GM19463 (cell line): ENCODE measurements around the gene IL23R.

Experiments
- ATAC-seq: cut with Tn5 transposase; IDR thresholded peaks from one replicate; pipeline ENCODE4 v1.9.1; 2021; ENCODE audit warnings: mild to moderate bottlenecking, moderate library complexity; ENCODE audit not compliant: unreplicated experiment

The IL23R gene

DNA sequence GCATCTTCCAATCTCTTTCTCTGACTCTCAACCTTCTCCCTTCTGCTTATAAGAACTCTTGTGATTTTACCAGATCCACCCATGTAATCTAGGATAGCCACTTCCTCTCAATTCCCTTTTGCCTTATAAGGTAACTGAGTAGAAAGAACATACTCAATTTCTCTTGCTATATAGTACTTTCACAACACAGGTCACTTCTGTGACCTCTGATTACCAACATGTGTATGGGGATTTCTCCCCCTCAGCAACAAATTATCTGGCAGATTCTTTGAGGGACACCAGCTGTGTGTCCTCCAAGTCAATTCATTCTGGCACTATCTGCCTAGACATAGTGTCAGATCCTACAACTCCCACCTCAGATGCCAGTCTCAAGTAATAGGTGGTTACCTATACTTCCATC is 62.5 kb downstream of the IL23R start:
- no peak for ATAC-seq

DNA sequence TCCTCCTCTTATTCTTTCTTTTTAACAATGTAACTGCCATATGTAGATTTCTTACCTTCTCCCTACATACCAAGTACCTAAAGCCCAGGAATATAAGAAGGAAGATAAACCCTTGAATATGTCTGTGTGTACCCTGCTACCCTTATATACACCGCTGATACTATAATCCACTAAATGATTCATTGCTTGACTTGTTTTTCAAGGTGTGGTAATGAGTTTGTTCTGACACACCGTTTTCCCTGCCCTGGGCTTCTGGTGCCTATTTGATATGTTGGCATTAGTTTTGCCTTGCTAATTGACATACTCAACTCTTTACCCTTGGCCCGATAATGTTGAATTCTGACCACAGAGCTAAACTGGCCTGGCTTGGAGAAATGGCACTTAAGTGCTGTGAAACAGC is 64.3 kb downstream of the IL23R start:
- ATAC-seq, result no peak

DNA sequence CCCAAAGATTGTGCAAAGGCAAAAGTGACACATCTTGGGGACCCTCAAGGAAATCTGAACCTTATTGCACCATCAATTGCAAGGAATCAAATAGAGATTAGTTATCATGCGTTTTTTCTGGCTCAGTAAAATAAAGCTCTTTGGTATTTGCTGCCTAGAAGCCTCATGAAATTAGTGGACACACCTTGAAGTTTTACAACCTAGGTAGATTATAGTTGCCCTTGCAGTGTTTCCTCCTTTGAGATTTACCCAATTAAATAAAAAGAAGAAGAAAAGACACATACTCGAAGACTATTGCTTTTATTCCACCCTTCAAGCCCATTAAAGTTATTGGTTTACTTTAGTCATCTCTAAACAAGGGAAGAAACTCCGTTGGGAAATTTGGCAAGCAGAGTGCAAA is 70.0 kb downstream of the IL23R start:
- ATAC-seq, result no peak

DNA sequence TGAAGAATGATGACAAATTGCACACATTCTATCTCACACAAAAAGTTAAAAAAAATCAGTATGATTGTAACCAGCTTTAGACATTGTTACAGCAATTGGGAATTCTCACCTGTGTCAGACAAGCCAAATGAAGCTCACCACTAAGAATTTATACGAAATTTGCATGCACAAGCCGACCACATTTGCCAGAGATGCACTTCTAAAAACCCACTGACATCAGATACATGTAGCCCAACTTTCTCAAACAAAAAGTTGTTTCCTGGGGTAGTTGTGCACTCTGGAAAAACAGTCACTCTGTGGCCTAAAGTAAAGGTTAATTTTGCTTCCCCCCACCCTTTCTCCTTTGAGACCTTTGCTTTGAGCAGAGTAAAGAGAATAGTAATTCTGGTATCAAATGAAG is 73.5 kb downstream of the IL23R start:
- ATAC-seq, result no peak

DNA sequence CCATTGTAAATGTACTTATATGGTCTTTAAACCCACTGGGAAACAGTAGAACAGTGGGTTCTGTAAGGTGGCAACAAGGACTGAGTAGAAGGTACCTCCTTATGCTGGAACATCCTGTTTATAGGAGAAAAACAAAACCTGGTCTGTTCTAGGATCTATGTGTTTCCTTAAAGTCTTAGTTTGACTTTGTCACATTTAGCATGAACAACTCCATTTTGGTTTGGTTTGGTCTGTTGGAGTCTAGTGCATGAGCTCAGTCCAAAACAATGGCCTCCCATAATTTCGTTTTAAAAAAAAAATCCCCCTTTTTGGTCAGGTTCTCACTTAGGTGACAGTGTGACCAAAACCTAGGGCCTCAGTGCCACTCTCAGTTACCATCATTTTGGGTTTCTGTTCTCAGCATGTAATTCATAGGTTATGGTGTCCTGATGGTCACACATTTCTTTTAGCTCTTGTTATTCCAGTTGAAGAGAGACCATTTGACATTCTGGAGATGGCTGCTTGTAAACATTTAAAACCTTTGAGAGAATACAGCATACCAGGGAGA is 75.0 kb downstream of the IL23R start:
- ATAC-seq, result no peak

DNA sequence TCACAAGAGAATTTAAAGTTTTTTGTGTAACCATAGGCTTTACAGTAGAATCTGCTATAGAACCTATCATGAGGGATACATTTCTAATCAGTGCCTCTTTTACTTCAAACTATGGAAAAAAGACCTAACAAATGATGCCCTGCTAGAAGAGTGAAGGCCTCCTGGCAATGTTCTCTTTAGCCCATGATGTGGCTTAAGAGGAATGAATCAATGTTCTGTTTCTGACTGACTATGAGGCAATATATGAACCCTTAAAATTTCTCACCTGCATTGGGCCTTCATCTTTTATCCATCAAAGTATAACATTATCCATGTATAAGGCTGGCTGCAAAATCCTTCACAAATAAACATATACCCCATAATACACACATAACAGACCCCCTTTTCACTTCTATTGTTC is 75.8 kb downstream of the IL23R start:
- ATAC-seq, result no peak

DNA sequence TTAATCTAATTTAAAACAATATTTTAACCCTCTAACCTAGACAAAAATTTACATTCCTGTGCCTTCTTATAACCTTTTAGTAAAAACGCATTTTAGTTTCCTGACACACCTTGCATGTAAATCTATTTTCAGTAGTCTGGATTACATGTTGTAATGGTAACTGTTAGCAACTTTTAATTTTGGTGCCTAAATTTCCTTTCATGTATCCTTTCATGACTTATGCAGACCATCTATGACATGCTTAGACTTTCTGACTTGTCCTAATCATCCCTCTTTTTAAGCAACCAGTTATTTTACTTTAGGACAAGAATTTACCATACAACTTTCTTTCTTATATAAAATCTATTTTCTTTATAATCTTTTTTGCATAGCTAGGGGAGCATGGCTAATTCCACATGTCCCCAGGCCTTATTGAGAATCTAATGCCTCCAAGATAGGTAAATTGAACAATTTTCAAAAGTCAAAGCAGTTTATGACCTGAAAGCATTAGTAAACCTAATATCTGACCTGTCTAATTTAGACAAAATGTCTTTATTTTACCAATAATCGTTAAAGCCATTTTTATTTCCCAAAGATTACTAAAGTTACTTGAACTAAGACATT is 83.9 kb downstream of the IL23R start:
- no peak for ATAC-seq

DNA sequence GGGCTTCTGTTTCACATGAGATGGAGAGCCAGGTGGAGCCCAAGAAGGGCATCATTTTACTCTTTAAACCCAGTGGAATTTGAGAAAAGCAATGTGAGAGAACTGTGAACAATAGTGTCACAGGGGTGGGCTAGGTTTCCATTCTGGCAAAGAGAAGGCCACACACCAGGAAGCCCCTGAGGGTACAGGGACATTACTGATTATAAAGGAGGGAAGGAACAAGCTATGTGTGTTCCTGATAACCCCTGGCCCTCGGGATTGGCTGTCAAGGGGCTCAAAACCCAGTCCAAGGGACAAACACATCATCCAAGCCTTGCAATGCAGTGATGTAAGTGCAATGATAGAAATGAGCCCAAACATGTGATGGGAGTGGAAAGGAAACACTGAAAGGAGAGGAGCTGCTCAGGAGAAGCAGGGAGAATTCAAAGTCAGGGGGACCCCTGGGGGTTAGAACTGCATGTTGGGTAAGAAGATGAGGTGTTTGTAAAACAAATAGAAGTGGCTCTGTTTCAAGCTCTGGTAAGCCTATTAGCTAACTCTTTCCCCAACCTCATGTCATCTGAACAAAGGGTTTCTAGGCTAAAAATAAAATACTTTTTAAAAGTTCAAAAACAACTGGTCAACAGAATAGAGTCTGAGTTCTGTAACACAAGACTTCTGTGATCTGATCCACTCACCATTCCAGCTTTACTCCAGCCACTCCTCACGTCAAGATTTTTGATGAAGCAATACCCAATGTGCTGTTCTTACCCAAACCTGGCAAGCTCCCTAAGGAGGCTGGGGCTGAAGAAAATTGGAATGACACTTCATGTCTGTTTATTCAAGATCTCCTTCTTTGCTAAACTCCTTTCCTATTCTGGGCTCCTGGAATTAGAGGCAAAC is 90.3 kb downstream of the IL23R start:
- ATAC-seq, result no peak

DNA sequence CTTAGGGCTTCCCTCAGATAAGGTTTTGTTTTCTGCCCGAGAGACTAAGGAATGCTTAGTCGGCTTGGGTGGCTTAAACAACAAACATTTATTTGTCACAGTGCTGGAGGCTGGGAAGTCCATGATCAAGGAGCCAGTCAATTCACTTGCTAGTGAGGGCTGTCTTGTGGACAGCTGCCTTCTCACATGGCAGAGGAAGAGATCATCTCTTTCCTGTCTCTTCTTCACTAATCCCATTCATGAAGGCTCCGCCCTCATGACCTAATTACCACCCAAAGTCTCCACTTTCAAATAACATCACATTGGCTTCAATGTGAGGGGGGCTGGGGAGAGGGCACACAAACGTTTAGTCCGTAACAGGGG is 90.9 kb downstream of the IL23R start:
- ATAC-seq, result no peak

DNA sequence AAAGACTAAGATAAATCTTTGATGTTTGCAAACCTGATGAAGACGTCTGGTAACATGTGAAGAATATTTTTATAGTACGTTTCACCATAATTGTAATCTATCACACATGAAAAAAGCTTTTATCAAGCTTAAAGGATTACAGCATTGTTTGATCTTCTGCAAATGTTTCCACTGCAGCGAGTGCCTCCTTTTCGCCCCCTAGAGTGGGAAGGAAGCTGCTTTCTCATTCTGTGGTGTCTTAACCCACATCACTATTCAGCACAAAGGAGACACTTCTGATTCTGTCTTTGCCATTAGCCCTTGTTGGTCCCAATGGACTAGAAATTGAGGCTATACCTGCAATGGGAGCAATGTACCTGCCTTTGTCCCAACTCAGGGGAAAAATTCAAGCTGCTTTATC is 95.4 kb downstream of the IL23R start:
- ATAC-seq, result no peak

DNA sequence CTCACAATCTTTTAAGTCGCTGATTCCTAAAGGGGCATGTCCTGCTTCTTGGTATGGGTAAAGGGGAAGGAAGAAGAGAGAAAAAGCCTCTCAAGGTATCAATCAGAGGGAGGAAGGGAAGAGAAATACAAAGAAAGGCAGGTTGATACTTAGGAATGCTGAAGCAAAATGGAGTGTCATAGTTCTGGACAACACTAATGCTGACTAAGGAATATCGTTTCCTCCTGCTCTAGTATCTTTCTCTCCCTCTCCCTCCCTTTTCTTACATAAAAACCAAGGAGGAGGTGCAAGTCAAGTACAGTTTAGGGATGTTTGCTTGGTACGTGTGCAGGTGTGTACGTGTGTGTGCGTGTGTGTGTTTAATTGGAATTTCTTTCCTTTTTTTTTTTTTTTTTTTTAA is 96.5 kb downstream of the IL23R start:
- no peak for ATAC-seq

DNA sequence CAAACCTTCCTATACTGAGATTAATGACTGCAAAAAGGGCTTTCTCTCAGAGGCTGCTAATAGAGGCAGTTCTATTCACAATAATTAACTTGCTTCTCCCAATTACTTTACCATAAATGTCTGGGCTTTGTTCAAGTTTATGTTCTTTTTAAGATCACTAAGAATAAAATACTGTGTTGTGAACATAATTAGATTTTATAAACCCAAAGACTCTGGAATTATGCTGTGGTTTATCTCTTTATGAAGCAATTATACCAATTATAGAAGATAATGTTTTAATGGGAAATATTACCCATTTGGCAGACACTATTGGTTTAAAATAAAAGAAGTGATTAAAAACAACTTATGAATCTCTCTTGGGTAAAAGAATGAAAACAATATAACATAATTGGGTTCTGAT is 97.9 kb downstream of the IL23R start:
- ATAC-seq, result no peak

DNA sequence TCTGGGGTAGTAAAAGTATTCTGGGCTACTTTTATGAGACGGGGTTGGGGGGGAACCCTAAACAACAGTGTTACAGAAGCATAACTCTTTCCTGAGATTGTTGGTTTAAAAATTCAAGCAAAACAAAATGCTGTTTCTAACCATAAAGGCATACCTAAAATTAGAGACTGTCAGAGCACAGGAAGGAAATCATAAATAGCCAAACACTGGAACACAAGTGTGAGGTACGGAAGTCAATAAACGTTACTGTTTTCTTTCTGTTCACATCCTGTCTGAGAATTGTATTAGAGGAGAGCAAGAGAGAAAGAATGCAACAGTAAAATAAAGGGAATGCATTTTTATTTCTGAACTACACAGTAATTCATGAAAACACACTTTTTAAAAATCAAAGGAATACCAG is 98.6 kb downstream of the IL23R start:
- no peak for ATAC-seq

DNA sequence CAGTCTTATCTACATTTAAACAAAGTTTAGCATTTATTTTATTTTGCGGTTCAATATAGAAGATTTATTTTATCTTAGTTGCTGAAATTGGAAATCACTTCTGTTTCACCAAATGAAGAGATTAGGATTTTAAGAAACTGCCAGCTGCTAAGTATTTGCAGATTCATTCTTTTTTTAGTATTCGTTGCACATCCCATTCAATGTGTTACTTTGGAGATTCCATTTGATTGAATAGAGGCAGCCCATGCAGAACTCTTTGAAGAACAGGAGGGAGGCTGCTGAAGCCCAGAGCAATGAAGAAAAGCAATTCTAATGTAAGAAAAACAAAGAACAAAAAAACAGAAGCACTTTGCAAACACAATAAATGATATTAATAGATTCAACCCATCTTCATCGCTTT is 102.8 kb downstream of the IL23R start:
- ATAC-seq, result no peak

DNA sequence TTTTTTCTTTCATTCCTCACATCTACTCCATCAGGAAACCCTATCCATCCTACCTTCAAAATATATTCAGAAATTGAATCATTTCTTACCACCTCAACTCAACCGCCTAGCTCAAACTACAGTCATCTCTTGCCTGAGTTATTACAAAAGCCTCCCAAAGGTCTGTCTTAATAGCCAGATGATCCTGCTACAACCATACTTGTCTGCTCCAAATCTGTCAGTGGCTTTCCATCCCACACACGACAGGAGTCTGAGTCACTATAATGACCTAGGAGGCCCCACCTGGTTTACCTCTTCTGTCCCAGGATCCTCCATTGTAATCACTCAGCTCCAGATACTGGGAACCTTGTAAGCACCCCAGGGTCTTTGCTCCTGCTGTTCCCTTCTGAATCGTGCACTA is 104.3 kb downstream of the IL23R start:
- ATAC-seq, result no peak

DNA sequence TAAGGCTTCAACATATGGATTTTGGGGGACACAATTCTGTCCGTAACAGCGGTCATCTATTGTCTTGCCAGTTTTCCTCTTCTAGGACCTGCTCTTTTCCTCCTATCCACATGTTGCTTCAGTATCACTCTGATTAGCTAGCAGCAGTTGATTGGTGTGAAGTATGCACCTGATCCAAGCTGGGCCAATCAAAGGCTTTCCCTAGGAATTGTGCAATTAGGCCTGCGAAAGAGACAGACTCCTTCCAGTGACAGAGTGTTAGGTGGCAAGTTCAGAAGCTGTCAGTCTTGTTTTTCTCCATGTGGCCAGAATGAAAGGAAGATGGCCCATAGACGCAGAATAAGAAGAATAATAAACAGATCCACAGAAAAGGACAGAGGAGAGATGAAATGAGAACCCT is 107.3 kb downstream of the IL23R start:
- ATAC-seq, result no peak

DNA sequence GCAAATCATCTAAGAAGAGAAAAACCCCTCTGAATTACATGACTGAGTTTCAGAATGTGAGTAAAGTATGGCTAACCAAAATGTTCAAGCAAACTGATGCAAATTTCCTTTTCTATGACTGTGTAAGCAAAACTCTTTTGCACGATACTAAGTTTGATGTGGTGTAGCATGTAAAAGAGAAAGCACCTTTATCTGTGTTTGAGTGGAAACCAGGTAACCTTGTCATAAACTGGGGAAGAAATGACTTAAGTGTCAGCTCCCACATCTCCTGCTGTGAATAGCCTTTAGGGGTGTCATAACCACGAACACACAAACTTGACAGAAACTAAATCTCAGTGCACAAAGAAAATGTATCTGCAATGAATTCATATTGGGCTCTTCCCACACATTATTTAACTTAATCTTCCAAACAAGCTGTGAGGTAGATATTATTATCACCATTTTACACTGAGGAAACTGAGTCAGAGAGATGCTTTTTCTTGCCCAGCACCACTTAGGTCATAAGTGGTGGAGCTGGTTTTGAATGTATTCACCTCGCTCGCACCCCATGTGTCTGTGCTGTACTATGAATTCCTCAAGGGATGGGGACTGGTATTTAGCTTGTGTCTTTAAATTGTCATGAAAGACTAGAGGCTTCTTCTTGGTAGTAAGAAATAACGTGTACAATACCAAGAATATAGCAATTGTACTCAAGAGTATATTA is 108.5 kb downstream of the IL23R start:
- ATAC-seq, result no peak

DNA sequence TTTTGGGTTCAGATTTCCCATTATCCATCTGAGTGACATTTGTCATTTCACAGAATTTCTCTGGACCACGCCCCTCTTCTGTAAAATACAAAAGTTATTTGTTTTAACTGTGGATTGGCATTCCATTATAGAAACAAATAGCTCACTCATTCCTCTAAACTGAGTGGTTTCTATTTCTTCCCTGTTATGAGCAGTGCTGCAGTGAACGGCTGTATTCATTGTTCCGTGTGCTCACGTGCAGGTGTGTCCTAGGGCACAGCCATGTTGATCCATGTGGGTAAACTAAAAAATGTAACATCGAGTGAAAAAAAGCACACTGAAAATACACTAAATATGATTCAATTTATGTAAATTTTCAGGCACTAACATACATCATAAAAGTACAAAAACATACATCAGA is 114.4 kb downstream of the IL23R start:
- ATAC-seq, result no peak

DNA sequence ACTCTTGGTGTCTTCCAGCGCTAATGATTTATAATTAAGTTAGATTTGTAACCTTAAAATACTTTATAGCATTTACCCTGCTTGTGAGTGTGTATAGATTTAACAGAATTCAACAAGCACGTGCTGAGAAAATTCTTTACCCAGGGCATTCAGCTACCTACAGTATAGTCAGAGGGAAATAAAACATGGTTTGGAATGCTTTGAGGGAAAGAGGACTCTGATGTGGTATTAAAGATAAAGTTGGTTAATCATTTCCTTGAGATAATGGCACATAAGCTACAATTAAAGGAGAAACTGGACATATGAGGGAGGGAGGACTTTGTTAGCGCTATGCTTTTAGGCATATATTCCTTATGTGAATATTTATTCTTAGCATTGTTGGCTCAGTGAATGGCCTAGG is 115.0 kb downstream of the IL23R start:
- no peak for ATAC-seq

DNA sequence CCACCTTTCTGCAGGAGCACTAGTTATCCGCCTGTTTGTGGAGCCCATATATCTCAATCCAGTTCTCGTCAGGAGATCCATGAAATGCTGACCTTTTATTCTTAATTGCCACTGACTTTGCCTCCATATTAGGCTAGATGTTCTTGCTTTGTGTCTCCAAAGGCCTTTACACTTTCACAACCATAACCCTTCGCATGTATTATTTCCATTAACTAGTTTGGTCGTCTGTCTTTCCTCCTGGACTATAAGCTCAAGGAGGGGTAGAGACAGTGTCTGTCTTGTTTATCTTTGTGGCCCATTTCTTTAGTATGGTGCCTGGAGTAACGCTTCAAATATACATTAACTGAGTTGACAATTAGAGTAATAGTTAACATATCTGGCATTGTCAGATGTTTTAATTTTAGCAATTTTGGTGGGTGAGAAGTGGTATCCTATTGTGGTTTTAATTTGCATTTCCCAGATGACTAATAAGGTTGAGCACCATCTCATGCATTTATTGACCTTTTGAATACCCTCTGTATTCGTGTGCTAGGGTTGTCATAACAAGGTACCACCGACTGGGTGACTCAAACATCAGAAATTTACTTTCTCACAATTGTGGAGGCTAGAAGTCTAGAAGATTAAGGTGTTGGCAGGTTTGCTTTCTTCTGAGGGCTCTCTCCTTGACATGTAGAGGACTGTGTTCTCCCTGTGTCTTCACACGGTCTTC is 119.7 kb downstream of the IL23R start:
- ATAC-seq, result peak; percentile 85

DNA sequence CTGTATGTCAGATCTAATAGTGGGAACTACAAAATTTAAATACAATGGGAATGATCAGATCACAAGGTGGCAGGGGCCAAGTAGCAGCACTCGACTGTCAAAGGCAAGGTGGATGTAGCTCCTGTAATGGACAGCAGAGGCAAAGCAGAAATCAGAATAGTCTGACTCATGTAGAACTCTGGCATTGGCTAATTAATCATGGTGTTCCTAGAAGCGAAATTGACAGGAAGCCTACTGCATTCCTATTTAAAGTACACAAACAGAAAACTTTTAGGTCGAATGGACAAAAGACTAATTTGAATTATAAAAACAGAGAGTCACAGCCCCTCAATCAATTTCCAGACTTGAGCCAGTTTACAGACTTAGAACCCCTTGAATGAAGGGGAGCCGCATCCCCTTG is 124.0 kb downstream of the IL23R start:
- ATAC-seq, result no peak
